Adrenal gland (tissue), 12 donors: ENCODE results near the gene CDC34. TPM values are rescaled to one million over a fixed set of nuclear protein-coding genes. Genes with fewer than 3 reads are reported as not detected.

Experiments
- DNase-seq, 7 donors: peaks; one replicate each; pipeline ENCODE4 v3.0.0-alpha.2; 2019 to 2020
- H3K27ac ChIP-seq, 5 donors: fragments of 200-600 bp; sonication (generic) in 4 of 5; 1 replicate in 3 of 5; 2 replicates in 2 of 5; pipeline versions ENCODE4 v1.5.1 to v1.8.0; 2016 to 2020; ENCODE audit warnings: mild to moderate bottlenecking in 1 of 5
- H3K27me3 ChIP-seq: fragments of 200-600 bp; 2 replicates; pipeline ENCODE4 v1.8.0; 2021
- H3K36me3 ChIP-seq, 2 donors: fragments of 200-600 bp; replicated peaks in 1 of 2; 1 replicate in 1 of 2; 2 replicates in 1 of 2; pipeline versions ENCODE4 v1.5.1 to v1.8.0; 2018 to 2022
- H3K4me1 ChIP-seq, 2 donors: fragments of 200-600 bp; replicated peaks in 1 of 2; 1 replicate in 1 of 2; 2 replicates in 1 of 2; pipeline versions ENCODE4 v1.5.1 to v1.8.0; 2018 to 2021
- H3K4me3 ChIP-seq, 4 donors: fragments of 200-600 bp; sonication (generic) in 3 of 4; one replicate each; pipeline ENCODE4 v1.5.1; 2016 to 2018
- H3K9me3 ChIP-seq, 3 donors: fragments of 200-600 bp; sonication (generic) in 1 of 3; replicated peaks in 1 of 3; 1 replicate in 2 of 3; 2 replicates in 1 of 3; pipeline versions ENCODE4 v1.5.1 to v1.8.0; 2016 to 2021
- POLR2A ChIP-seq, 2 donors: fragments of 450-650 bp; IDR thresholded peaks; one replicate each; pipeline ENCODE4 v1.6.1; 2017; ENCODE audit warnings: antibody characterized with exemption in 2 of 2, mild to moderate bottlenecking in 2 of 2, moderate library complexity in 1 of 2
- WGBS, 4 donors: extraction: QIAGEN DNeasy Blood & Tissue Kit in 2 of 4; methylation state at CpG; one replicate each; pipeline versions ENCODE4 v1.1.5 to v1.1.7; 2013 to 2017; 5-methylcytosine and 5-hydroxymethylcytosine counted together
- intact Hi-C, 2 donors: fragments of 100-400 bp; cut with DNase I; formaldehyde crosslinking; loops; one replicate each; pipeline versions ENCODE4 v1.14.1 to v1.15.0; 2022 to 2023
- polyA plus RNA-seq, 3 donors: library from polyadenylated mRNA; stranded (reverse); fragments of 200-250 nt in 2 of 3; fragments of 350-450 nt in 1 of 3; fragmentation: Illumina TruSeq in 1 of 3; extraction: RNeasy Lipid Tissue Mini Kit (QIAGEN cat#74804) in 1 of 3; gene quantifications; one replicate each; pipeline ENCODE4 v1.2.3, GENCODE V29; 2013 to 2014
- total RNA-seq, 9 donors: library from RNA; depleted of rRNA in 4 of 9; stranded (reverse); fragments of >200 nt in 4 of 9; fragments of 120-200 nt in 1 of 9; fragmentation: NEBNext Ultra II Directional in 1 of 9; extraction: Animal tissue kit (Norgen Biotek cat#: 25700) in 1 of 9; gene quantifications; one replicate each; pipeline versions ENCODE4 v1.1.0 to v1.2.4, GENCODE V29; 2013 to 2023
- TF ChIP-seq, protein P1 (sequence below), 6 experiments: fragments of 450-650 bp in 4 of 6; fragments of 200-600 bp in 2 of 6; sonication (generic) in 1 of 6; IDR thresholded peaks; 1 replicate in 5 of 6; 2 replicates in 1 of 6; pipeline versions ENCODE4 v1.5.1 to v1.8.0; 2016 to 2021; ENCODE audit warnings: antibody characterized with exemption in 6 of 6, mild to moderate bottlenecking in 2 of 6, moderate library complexity in 1 of 6
- donor health status: healthy with polysubstance abuse.
- donor health status: Bipolar disorder and iron deficiency.
- donor health status: DM: yes; HTN: yes; CAD: no.
- donor health status: DM: no; HTN: no; CAD: no.
- donor health status: DM: no; HTN: no; CAD: no.
- donor health status: DM: yes; HTN: yes; CAD: no.

The CDC34 gene
- total and polyA plus RNA-seq, 12 donors: 22.2 to 151 (median 64.9) TPM

DNA sequence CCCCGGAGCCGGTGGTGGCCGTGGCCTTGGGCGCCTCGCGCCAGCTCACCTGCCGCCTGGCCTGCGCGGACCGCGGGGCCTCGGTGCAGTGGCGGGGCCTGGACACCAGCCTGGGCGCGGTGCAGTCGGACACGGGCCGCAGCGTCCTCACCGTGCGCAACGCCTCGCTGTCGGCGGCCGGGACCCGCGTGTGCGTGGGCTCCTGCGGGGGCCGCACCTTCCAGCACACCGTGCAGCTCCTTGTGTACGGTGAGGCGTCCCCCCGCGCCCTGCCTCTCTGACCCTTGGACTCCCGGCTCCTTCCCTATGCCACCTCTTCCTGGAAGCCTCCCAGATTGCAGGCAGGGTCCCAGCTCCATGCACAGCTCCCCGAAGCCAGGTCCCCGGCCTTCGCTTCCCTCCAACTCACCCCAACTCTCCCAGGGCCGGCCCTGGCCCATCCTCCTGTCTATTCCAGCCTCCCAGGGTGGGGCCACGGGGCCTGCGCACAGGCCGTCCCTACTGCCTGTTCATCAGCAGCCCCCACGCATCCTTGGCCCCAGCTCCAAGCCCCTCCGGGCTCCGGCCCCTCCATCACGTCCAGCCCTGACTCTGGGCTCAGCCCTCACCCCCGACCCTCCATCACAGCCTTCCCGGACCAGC is 33.6 kb upstream of the CDC34 start:
- WGBS, 4 donors: 6 to 10% (median 7%) methylated on average over 7 to 50 of the region's 50 CpGs
- peaks cover 2 to 9% of the 10 kb centered on the region in 2 donors for H3K4me1 ChIP-seq
- no peak for DNase-seq
- H3K36me3 ChIP-seq: no peaks in the 10 kb centered on the region
- intact Hi-C loops: loop anchor here in 1 of 2 donors (10.0 kb wide), 1 partner anchor 153 kb away; the partner anchor contains the start of gene MIER2
- TF ChIP-seq, protein P1, sequence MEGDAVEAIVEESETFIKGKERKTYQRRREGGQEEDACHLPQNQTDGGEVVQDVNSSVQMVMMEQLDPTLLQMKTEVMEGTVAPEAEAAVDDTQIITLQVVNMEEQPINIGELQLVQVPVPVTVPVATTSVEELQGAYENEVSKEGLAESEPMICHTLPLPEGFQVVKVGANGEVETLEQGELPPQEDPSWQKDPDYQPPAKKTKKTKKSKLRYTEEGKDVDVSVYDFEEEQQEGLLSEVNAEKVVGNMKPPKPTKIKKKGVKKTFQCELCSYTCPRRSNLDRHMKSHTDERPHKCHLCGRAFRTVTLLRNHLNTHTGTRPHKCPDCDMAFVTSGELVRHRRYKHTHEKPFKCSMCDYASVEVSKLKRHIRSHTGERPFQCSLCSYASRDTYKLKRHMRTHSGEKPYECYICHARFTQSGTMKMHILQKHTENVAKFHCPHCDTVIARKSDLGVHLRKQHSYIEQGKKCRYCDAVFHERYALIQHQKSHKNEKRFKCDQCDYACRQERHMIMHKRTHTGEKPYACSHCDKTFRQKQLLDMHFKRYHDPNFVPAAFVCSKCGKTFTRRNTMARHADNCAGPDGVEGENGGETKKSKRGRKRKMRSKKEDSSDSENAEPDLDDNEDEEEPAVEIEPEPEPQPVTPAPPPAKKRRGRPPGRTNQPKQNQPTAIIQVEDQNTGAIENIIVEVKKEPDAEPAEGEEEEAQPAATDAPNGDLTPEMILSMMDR (IDR thresholded peaks at IDR 0.05): no peak
- TF ChIP-seq POLR2A (IDR thresholded peaks at IDR 0.05): no peak
- H3K27ac ChIP-seq: no peak overlapping the region
- H3K27me3 ChIP-seq: peaks cover 19% of the 10 kb centered on the region
- H3K9me3 ChIP-seq: no peaks in the 10 kb centered on the region
- no peak overlapping the region for H3K4me3 ChIP-seq

DNA sequence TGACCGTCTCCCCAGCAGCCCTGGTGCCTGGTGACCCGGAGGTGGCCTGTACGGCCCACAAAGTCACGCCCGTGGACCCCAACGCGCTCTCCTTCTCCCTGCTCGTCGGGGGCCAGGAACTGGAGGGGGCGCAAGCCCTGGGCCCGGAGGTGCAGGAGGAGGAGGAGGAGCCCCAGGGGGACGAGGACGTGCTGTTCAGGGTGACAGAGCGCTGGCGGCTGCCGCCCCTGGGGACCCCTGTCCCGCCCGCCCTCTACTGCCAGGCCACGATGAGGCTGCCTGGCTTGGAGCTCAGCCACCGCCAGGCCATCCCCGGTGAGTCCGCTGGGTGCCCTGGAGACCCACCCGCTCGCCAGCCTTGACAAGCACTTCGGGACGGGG is 33.1 kb upstream of the CDC34 start:
- H3K27ac ChIP-seq: no peak overlapping the region
- TF ChIP-seq POLR2A (IDR thresholded peaks at IDR 0.05): no peak
- TF ChIP-seq, protein P1 (IDR thresholded peaks at IDR 0.05): no peak
- no peak for DNase-seq
- 0 to 20% (median 17%) methylated on average over 7 to 26 of the region's 26 CpGs; no CpG with 5 or more reads in 1 of the 4 donors for WGBS, 4 donors
- peaks cover 19% of the 10 kb centered on the region for H3K27me3 ChIP-seq
- peaks cover 2 to 9% of the 10 kb centered on the region in 2 donors for H3K4me1 ChIP-seq
- no peaks in the 10 kb centered on the region for H3K9me3 ChIP-seq
- H3K36me3 ChIP-seq: no peaks in the 10 kb centered on the region
- intact Hi-C loops: loop anchor here in 1 of 2 donors (10.0 kb wide), 1 partner anchor 154 kb away; the partner anchor contains the start of gene MIER2
- H3K4me3 ChIP-seq: no peak overlapping the region

- intact Hi-C loops: loop anchor here in 1 of 2 donors (10.0 kb wide), 1 partner anchor 154 kb away; the partner anchor contains the start of gene MIER2
- H3K4me1 ChIP-seq: peaks cover 2 to 9% of the 10 kb centered on the region in 2 donors
- no peaks in the 10 kb centered on the region for H3K9me3 ChIP-seq
- no peaks in the 10 kb centered on the region for H3K36me3 ChIP-seq
- 71 to 83% (median 75%) methylated on average over 30 to 31 of the region's 31 CpGs for WGBS, 4 donors
- no peak for DNase-seq
- H3K27ac ChIP-seq: no peak overlapping the region
- H3K27me3 ChIP-seq: peaks cover 19% of the 10 kb centered on the region
- no peak overlapping the region for H3K4me3 ChIP-seq
- TF ChIP-seq POLR2A (IDR thresholded peaks at IDR 0.05): no peak
- TF ChIP-seq, protein P1 (IDR thresholded peaks at IDR 0.05): no peak
Measured at GRCh38 chr19:498977-499623, 32.5 kb upstream of the CDC34 start.

- intact Hi-C loops: no loop called here
- whole genome bisulfite sequencing, 4 donors: 75 to 83% (median 80%) methylated on average over 13 to 17 of the region's 17 CpGs
- no peak overlapping the region for H3K27ac ChIP-seq
Measured at GRCh38 chr19:501646-502045, 29.9 kb upstream of the CDC34 start.

More at GRCh38 chr19:501646-502045, 29.9 kb upstream of the CDC34 start:
- peaks cover 3 to 12% of the 10 kb centered on the region in 2 donors for H3K4me1 ChIP-seq
- DNase-seq: no peak
- peaks cover 14% of the 10 kb centered on the region for H3K27me3 ChIP-seq
- TF ChIP-seq POLR2A (IDR thresholded peaks at IDR 0.05): no peak
- TF ChIP-seq, protein P1 (IDR thresholded peaks at IDR 0.05): no peak
- H3K9me3 ChIP-seq: no peaks in the 10 kb centered on the region
- no peak overlapping the region for H3K4me3 ChIP-seq
- H3K36me3 ChIP-seq: no peaks in the 10 kb centered on the region
